Right atrium auricular region (tissue), 2 donors: Measurements from ENCODE around the gene EML6. TPM values are rescaled to one million over a fixed set of nuclear protein-coding genes. Genes with fewer than 3 reads are reported as not detected.

Source experiments
- DNase-seq: peaks from one replicate; pipeline ENCODE4 v3.0.0-alpha.2; 2019; ENCODE audit warnings: low spot score
- H3K27ac ChIP-seq, 2 donors: fragments of 200-600 bp; sonication (generic); 1 replicate in 1 of 2; 2 replicates in 1 of 2; pipeline ENCODE4 v1.5.1; 2016 to 2019
- H3K27me3 ChIP-seq, 2 donors: fragments of 200-600 bp; sonication (generic); one replicate each; pipeline versions ENCODE4 v1.5.1 to v1.6.0; 2017 to 2019
- H3K36me3 ChIP-seq: fragments of 200-600 bp; sonication (generic); one replicate; pipeline ENCODE4 v1.5.1; 2016
- H3K4me1 ChIP-seq, 2 donors: fragments of 200-600 bp; sonication (generic); one replicate each; pipeline versions ENCODE4 v1.5.1 to v1.6.0; 2017 to 2019
- H3K4me3 ChIP-seq, 2 donors: fragments of 200-600 bp; sonication (generic); 1 replicate in 1 of 2; 2 replicates in 1 of 2; pipeline ENCODE4 v1.5.1; 2017 to 2019; ENCODE audit warnings: mild to moderate bottlenecking in 1 of 2, moderate library complexity in 1 of 2
- H3K9me3 ChIP-seq, 2 donors: fragments of 200-600 bp; sonication (generic); one replicate each; pipeline ENCODE4 v1.5.1; 2019
- total RNA-seq, 2 donors: library from RNA; depleted of rRNA; stranded (reverse); fragments of >200 nt; gene quantifications; one replicate each; pipeline ENCODE4 v1.1.0, GENCODE V29; 2016
- TF ChIP-seq, protein P1 (sequence below), 2 donors: fragments of 200-600 bp; sonication (generic); IDR thresholded peaks; one replicate each; pipeline ENCODE4 v1.5.1; 2019; ENCODE audit warnings: antibody characterized with exemption in 2 of 2

The EML6 gene
- total RNA-seq, 2 donors from 2014 or later: 1.1 to 1.2 TPM

DNA sequence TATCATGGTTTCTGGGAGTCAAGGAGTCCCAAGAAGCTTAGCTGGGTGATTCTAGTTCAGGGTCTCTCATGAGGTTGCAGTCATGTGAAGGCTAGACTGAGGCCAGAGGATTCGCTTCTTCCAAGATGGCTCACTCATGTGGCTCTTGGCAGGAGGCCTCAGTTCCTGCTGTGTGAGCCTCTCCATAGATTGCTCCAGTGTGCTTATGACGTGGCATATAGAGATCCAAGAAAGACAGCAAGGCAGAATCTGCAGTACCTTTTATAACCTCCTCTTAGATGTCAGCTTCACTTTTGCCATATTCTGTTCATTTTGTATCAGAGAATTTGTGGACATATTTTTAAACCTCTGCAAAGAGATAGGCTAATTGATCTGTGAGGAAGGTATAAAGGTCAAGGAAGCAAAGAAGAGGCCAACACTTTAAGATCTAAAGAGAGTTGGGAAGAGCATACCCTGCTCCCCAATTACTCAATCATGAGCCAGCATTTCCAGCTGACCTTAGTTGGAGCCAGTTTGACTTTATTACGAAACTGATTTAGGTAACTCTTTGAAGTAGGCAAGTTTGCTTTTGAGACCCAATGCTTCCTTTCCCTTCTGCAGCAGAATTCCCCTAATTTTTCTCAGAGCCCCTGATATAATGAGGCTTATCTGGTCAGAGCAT is 134.7 kb downstream of the EML6 start:
- TF ChIP-seq, protein P1, sequence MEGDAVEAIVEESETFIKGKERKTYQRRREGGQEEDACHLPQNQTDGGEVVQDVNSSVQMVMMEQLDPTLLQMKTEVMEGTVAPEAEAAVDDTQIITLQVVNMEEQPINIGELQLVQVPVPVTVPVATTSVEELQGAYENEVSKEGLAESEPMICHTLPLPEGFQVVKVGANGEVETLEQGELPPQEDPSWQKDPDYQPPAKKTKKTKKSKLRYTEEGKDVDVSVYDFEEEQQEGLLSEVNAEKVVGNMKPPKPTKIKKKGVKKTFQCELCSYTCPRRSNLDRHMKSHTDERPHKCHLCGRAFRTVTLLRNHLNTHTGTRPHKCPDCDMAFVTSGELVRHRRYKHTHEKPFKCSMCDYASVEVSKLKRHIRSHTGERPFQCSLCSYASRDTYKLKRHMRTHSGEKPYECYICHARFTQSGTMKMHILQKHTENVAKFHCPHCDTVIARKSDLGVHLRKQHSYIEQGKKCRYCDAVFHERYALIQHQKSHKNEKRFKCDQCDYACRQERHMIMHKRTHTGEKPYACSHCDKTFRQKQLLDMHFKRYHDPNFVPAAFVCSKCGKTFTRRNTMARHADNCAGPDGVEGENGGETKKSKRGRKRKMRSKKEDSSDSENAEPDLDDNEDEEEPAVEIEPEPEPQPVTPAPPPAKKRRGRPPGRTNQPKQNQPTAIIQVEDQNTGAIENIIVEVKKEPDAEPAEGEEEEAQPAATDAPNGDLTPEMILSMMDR (IDR thresholded peaks at IDR 0.05): no peak
- DNase-seq: no peak
- H3K27me3 ChIP-seq: no peaks in the 10 kb centered on the region

DNA sequence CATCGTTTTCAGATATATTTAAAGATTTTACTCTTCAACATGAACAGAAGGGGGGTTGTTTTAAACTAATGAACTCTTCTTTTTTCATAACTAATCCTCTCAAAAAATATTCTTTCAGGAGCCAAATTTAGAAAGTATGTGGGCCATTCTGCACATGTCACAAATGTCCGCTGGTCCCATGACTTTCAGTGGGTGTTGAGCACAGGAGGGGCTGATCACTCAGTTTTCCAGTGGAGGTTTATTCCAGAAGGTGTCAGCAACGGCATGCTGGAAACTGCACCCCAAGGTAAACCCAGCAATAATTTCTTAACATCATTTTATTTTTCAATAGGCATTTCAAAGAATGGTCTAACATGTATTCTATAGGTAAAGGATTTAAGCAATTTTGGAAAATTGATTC is 136.0 kb downstream of the EML6 start:
- DNase-seq: no peak
- H3K4me1 ChIP-seq: no peaks in the 10 kb centered on the region
- no peak overlapping the region for H3K4me3 ChIP-seq
- no peaks in the 10 kb centered on the region for H3K27me3 ChIP-seq
- H3K9me3 ChIP-seq: no peaks in the 10 kb centered on the region
- no peaks in the 10 kb centered on the region for H3K36me3 ChIP-seq
- no peak overlapping the region for H3K27ac ChIP-seq
- TF ChIP-seq, protein P1 (IDR thresholded peaks at IDR 0.05): no peak

More for the DNA sequence above, 134.7 kb downstream of the EML6 start:
- H3K4me3 ChIP-seq: no peak overlapping the region
- no peaks in the 10 kb centered on the region for H3K36me3 ChIP-seq
- H3K4me1 ChIP-seq: no peaks in the 10 kb centered on the region
- H3K27ac ChIP-seq: no peak overlapping the region
- no peaks in the 10 kb centered on the region for H3K9me3 ChIP-seq

DNA sequence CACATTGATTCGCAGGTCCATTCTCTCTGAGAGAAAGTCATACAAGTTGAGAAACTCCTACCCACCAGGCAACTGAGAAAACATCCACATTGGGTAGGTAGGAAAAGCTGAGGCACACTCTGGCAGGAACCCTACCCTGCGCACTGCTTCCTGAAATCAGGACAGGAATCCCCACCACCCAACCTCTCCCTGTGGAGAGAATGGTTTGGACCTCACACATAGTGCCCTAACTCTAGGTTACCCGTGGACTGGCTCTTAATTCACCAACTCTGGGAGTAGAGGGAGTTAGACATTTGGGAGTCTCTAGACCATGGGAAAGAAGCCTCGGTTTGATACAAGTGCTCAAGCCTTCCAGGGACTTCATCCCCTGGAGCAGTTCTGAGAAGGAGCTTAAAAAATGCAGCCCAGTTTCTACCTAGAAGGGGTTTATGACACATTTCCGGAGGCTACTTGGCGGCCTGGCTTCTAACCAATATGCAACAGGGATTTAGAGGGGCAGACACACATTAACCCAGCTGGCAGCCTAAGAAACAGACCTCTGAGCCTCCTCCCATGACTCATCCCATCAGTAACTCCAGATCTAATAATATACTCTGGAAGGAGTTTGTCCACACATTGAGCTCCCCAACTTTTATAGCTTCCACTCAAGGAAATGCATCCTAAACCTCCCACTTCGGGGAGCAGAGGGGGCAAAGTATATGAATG is 136.7 kb downstream of the EML6 start:
- Histone ChIP-seq H3K4me1 (no peaks in the 10 kb centered on the region), H3K27ac (no peak overlapping the region), H3K4me3 (no peak overlapping the region), H3K36me3 (no peaks in the 10 kb centered on the region), H3K27me3 (no peaks in the 10 kb centered on the region), H3K9me3 (no peaks in the 10 kb centered on the region)
- TF ChIP-seq, protein P1 (IDR thresholded peaks at IDR 0.05): no peak
- no peak for DNase-seq

DNA sequence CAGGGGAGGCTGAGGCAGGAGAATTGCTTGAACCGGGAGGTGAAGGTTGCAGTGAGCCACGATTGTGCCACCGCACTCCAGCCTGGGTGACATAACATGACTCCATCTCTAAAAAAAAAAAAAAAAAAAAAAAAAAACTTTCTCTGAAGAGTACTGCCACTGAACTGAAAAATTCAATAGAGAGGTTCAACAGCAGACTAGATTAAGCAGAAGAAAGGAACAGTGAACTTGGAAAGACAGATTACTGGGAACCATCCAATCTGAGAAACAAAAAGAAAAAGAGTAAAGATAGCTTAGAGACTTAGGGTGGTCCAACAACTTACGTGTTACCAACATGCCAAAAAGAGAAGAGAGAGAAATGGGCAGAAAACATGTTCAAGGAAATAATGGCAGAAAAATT is 138.8 kb downstream of the EML6 start:
- TF ChIP-seq, protein P1 (IDR thresholded peaks at IDR 0.05): no peak
- no peaks in the 10 kb centered on the region for H3K36me3 ChIP-seq
- H3K27ac ChIP-seq: no peak overlapping the region
- DNase-seq: no peak
- no peak overlapping the region for H3K4me3 ChIP-seq
- H3K9me3 ChIP-seq: no peaks in the 10 kb centered on the region
- no peaks in the 10 kb centered on the region for H3K27me3 ChIP-seq
- H3K4me1 ChIP-seq: no peaks in the 10 kb centered on the region

DNA sequence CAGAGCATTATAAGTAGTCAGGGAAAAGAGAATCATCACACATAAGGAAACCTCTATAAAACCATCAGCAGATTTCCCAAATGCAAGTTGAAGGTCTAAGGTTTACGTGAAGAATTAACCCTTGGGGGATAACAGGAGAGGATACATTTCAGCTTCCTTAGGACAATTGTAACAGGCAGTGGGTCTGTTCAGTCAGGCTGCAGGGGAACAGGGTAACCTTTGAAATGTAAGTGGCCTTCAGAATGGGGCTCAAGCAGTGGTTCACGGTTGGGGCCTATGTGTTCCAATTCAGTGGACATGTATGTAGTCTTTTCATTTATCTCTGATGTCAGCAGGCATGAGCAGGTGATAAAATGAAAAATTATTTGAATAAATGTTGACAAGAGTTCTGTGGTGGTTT is 139.3 kb downstream of the EML6 start:
- TF ChIP-seq, protein P1 (IDR thresholded peaks at IDR 0.05): no peak
- Histone ChIP-seq H3K27me3 (no peaks in the 10 kb centered on the region), H3K36me3 (no peaks in the 10 kb centered on the region), H3K4me3 (no peak overlapping the region), H3K4me1 (no peaks in the 10 kb centered on the region), H3K9me3 (no peaks in the 10 kb centered on the region), H3K27ac (no peak overlapping the region)
- DNase-seq: no peak
